Sigmoid colon (tissue), 7 donors: ENCODE measurements around the gene AQP12B. TPM values are rescaled to one million over a fixed set of nuclear protein-coding genes. Genes with fewer than 3 reads are reported as not detected.

Source experiments
- DNase-seq: peaks from one replicate; pipeline ENCODE4 v3.0.0-alpha.2; 2019
- H3K27ac ChIP-seq, 4 donors: fragments of 200-600 bp; sonication (generic); one replicate each; pipeline ENCODE4 v1.5.1; 2016 to 2019; ENCODE audit warnings: mild to moderate bottlenecking in 1 of 4
- H3K27me3 ChIP-seq, 3 donors: fragments of 200-600 bp; sonication (generic); one replicate each; pipeline ENCODE4 v1.5.1; 2019; ENCODE audit warnings: mild to moderate bottlenecking in 1 of 3
- H3K36me3 ChIP-seq, 4 donors: fragments of 200-600 bp; sonication (generic); one replicate each; pipeline ENCODE4 v1.5.1; 2016 to 2019
- H3K4me1 ChIP-seq, 4 donors: fragments of 200-600 bp; sonication (generic); one replicate each; pipeline ENCODE4 v1.5.1; 2017 to 2019
- H3K4me3 ChIP-seq, 4 donors: fragments of 200-600 bp; sonication (generic); one replicate each; pipeline ENCODE4 v1.5.1; 2017 to 2019; ENCODE audit warnings: mild to moderate bottlenecking in 2 of 4, moderate library complexity in 1 of 4
- H3K9me3 ChIP-seq, 4 donors: fragments of 200-600 bp in 3 of 4; sonication (generic) in 3 of 4; one replicate each; pipeline versions ENCODE4 v1.5.1 to v1.6.1; 2013 to 2019
- EP300 ChIP-seq, 4 donors: sonication (generic); formaldehyde crosslinking; IDR thresholded peaks; one replicate each; pipeline ENCODE4 v1.6.1; 2017; ENCODE audit warnings: antibody characterized with exemption in 4 of 4
- POLR2A ChIP-seq, 2 donors: fragments of 450-650 bp; IDR thresholded peaks; one replicate each; pipeline ENCODE4 v1.6.1; 2016; ENCODE audit warnings: antibody characterized with exemption in 2 of 2, mild to moderate bottlenecking in 2 of 2, moderate library complexity in 2 of 2
- POLR2AphosphoS5 ChIP-seq, 4 donors: sonication (generic); formaldehyde crosslinking; IDR thresholded peaks; one replicate each; pipeline ENCODE4 v1.6.1; 2017; ENCODE audit warnings: antibody characterized with exemption in 4 of 4
- WGBS, 2 donors: extraction: QIAGEN DNeasy Blood & Tissue Kit; methylation state at CpG; one replicate each; pipeline ENCODE4 v1.1.7; 2013; 5-methylcytosine and 5-hydroxymethylcytosine counted together
- intact Hi-C: fragments of 100-400 bp; cut with DNase I; formaldehyde crosslinking; loops from one replicate; pipeline ENCODE4 v1.15.1; 2023
- polyA plus RNA-seq, 3 donors: library from polyadenylated mRNA; stranded (reverse); fragments of 200-250 nt; gene quantifications; one replicate each; pipeline ENCODE4 v1.2.3, GENCODE V29; 2013
- total RNA-seq, 4 donors: library from RNA; depleted of rRNA; stranded (reverse); fragments of >200 nt; gene quantifications; one replicate each; pipeline ENCODE4 v1.1.0, GENCODE V29; 2016
- TF ChIP-seq, protein P1 (sequence below), 4 experiments: fragments of 450-650 bp in 3 of 4; fragments of 200-600 bp in 1 of 4; IDR thresholded peaks; one replicate each; pipeline ENCODE4 v1.5.1; 2016 to 2019; ENCODE audit warnings: antibody characterized with exemption in 4 of 4, mild to moderate bottlenecking in 3 of 4, moderate library complexity in 2 of 4
- donor health status: healthy with polysubstance abuse.
- donor health status: Bipolar disorder and iron deficiency.
- donor health status: healthy.

AQP12B gene
- total and polyA plus RNA-seq, 7 donors = 1.2 to 5.5 TPM; not detected in 5

DNA sequence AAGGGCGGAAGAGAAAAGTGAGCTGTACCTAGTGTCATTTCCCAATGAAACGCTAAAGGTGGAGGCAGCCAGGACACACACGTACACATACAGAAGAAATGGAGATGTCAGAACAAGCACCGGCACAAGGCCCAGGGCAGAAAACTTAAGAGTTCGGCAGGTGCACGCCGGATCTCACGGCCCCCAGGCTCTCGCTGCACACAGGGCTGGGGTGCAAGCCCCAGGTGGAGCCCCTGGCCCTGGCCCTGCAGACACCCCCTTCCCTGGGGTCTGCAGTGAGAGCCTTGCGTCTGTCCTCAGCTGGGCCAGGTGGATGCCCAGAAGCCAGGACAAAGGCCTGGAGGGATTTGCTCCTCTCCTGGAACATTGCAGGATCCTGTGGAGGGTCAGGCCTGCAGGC is 45.7 kb upstream of the AQP12B start:
- no peaks in the 10 kb centered on the region for H3K4me1 ChIP-seq
- no peak for DNase-seq
- peaks cover 0 to 22% (median 0%) of the 10 kb centered on the region in 3 donors for H3K27me3 ChIP-seq
- H3K27ac ChIP-seq = no peak overlapping the region
- intact Hi-C loops = no loop called here
- no peak for TF ChIP-seq EP300 (IDR thresholded peaks at IDR 0.05)
- no peak for TF ChIP-seq POLR2A (IDR thresholded peaks at IDR 0.05)
- no peak for TF ChIP-seq POLR2AphosphoS5 (IDR thresholded peaks at IDR 0.05)
- TF ChIP-seq, protein P1, sequence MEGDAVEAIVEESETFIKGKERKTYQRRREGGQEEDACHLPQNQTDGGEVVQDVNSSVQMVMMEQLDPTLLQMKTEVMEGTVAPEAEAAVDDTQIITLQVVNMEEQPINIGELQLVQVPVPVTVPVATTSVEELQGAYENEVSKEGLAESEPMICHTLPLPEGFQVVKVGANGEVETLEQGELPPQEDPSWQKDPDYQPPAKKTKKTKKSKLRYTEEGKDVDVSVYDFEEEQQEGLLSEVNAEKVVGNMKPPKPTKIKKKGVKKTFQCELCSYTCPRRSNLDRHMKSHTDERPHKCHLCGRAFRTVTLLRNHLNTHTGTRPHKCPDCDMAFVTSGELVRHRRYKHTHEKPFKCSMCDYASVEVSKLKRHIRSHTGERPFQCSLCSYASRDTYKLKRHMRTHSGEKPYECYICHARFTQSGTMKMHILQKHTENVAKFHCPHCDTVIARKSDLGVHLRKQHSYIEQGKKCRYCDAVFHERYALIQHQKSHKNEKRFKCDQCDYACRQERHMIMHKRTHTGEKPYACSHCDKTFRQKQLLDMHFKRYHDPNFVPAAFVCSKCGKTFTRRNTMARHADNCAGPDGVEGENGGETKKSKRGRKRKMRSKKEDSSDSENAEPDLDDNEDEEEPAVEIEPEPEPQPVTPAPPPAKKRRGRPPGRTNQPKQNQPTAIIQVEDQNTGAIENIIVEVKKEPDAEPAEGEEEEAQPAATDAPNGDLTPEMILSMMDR (IDR thresholded peaks at IDR 0.05) = no peak
- no peaks in the 10 kb centered on the region for H3K9me3 ChIP-seq
- no peak overlapping the region for H3K4me3 ChIP-seq
- no peaks in the 10 kb centered on the region for H3K36me3 ChIP-seq
- 88 to 93% methylated on average over 10 of the region's 10 CpGs for WGBS, 2 donors

DNA sequence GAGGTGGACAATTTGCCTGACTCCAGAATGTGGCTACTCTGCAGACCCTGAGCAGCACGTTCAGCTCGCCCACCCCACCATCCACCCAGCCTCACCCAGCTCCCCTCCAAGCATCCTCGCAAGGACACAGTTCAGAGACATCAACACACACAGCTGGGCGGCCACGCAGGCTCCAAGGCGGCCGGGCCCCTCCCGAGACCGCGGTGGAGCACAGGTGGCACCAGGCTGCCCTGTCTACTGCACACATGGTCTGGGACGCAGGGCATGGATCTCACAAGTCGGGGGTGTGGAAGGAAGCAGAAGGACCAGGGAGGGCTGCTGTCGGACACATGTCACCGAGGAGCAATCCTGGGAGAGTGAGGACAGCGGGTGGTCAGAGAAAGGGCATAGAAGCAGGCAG is 45.2 kb upstream of the AQP12B start:
- Histone ChIP-seq H3K4me1 (no peaks in the 10 kb centered on the region), H3K27ac (no peak overlapping the region), H3K27me3 (peaks cover 0 to 22% (median 0%) of the 10 kb centered on the region in 3 donors), H3K36me3 (no peaks in the 10 kb centered on the region), H3K4me3 (no peak overlapping the region), H3K9me3 (no peaks in the 10 kb centered on the region)
- DNase-seq = no peak
- intact Hi-C loops = no loop called here
- WGBS, 2 donors = 82 to 87% methylated on average over 15 of the region's 15 CpGs
- TF ChIP-seq EP300 (IDR thresholded peaks at IDR 0.05) (no peak), POLR2A (IDR thresholded peaks at IDR 0.05) (no peak), POLR2AphosphoS5 (IDR thresholded peaks at IDR 0.05) (no peak)
- TF ChIP-seq, protein P1 (IDR thresholded peaks at IDR 0.05) = no peak

DNA sequence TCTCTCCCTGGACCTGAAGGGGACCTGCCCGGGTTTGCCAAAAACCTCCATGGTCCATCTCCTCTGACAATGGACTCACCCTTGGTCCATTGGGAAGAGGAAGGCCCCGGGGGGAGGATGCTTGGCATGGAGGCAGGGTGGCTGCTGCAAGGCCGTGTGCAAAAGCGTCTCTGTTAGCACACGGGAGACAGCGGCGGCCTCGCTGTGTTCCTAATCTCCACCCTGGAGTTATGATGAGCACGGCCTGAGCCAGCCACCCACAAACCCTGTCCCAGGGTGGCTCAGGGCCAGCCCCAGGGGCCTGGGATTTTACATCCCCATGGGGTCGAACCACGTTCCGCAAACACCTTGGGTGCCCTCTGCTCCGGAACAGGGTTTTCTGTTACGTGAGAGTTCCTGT is 44.8 kb upstream of the AQP12B start:
- H3K9me3 ChIP-seq = no peaks in the 10 kb centered on the region
- no peak overlapping the region for H3K4me3 ChIP-seq
- TF ChIP-seq POLR2A (IDR thresholded peaks at IDR 0.05) = no peak
- TF ChIP-seq POLR2AphosphoS5 (IDR thresholded peaks at IDR 0.05) = no peak
- no peak for TF ChIP-seq EP300 (IDR thresholded peaks at IDR 0.05)
- TF ChIP-seq, protein P1 (IDR thresholded peaks at IDR 0.05) = no peak
- intact Hi-C loops = no loop called here
- H3K36me3 ChIP-seq = no peaks in the 10 kb centered on the region
- H3K27ac ChIP-seq = no peak overlapping the region
- DNase-seq = no peak
- H3K4me1 ChIP-seq = no peaks in the 10 kb centered on the region
- 78 to 83% methylated on average over 14 of the region's 14 CpGs for WGBS, 2 donors
- peaks cover 0 to 22% (median 0%) of the 10 kb centered on the region in 3 donors for H3K27me3 ChIP-seq

DNA sequence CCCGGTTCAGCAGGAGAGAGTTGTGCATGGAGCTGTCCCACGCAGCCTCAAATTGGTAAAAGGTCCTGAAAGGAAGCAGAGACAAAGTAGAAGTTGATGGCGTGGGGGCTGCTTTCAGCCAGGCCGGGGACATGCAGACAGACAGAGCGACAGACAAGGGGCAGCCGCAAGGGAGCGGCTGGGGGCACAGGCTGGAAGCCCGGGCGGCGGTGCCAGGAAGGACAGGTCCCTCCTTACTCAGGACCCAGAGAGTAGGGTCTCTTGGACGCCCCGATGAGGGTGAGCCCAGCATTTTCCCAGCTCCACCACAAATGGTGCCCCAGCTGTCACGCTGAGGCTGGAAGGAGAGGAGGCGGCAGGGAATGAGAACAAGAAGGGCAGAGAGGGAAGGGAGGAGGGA is 44.2 kb upstream of the AQP12B start:
- intact Hi-C loops = no loop called here

DNA sequence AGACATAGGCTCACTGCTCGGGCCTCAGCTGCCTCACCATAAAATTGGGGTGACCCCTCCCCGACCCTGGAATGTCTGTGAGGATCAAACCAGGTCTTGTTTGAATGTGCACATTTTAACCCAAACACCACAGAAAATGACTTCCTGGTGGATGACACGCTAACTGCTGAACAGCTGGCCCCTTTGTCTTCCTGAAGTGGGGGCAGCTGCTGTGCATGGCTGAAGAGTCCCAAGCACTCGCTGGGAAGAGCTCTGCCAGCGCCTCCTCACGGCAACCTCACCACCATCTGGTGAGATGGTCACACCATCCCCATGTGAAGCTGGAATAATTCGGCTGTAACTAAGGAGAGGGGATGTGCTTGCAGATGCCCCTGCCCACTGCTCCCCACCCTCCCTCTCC is 43.0 kb upstream of the AQP12B start:
- peaks cover 0 to 12% (median 0%) of the 10 kb centered on the region in 3 donors for H3K27me3 ChIP-seq
- no peaks in the 10 kb centered on the region for H3K36me3 ChIP-seq
- H3K27ac ChIP-seq = no peak overlapping the region
- no peaks in the 10 kb centered on the region for H3K4me1 ChIP-seq
- TF ChIP-seq EP300 (IDR thresholded peaks at IDR 0.05) (no peak), POLR2A (IDR thresholded peaks at IDR 0.05) (no peak), POLR2AphosphoS5 (IDR thresholded peaks at IDR 0.05) (no peak)
- TF ChIP-seq, protein P1 (IDR thresholded peaks at IDR 0.05) = no peak
- H3K4me3 ChIP-seq = no peak overlapping the region
- WGBS, 2 donors = 66 to 72% methylated on average over 7 of the region's 7 CpGs
- DNase-seq = no peak
- intact Hi-C loops = no loop called here
- H3K9me3 ChIP-seq = no peaks in the 10 kb centered on the region

More for the DNA sequence above, 44.2 kb upstream of the AQP12B start:
- peaks cover 0 to 22% (median 0%) of the 10 kb centered on the region in 3 donors for H3K27me3 ChIP-seq
- no peak for TF ChIP-seq POLR2AphosphoS5 (IDR thresholded peaks at IDR 0.05)
- no peak for DNase-seq
- no peak overlapping the region for H3K27ac ChIP-seq
- WGBS, 2 donors = 86 to 91% methylated on average over 14 of the region's 14 CpGs
- no peaks in the 10 kb centered on the region for H3K4me1 ChIP-seq
- no peak overlapping the region for H3K4me3 ChIP-seq
- H3K9me3 ChIP-seq = no peaks in the 10 kb centered on the region
- no peaks in the 10 kb centered on the region for H3K36me3 ChIP-seq
